Measurements from ENCODE around the gene NNT.

NNT gene

GRCh38 chr5:43622074-43622473 is 19.1 kb downstream of the NNT start:
- H3K4me3 ChIP-seq (ENCODE audit: low read depth, low read length): no peak overlapping the region
- TF ChIP-seq MAX (IDR thresholded peaks at IDR 0.05; ENCODE audit: low read depth, low read length) (no peak), MYC (IDR thresholded peaks at IDR 0.05; ENCODE audit: low read depth, low read length) (no peak), CTCF (IDR thresholded peaks at IDR 0.05; ENCODE audit: low read depth, low read length) (no peak), POLR2A (IDR thresholded peaks at IDR 0.05; ENCODE audit: extremely low read depth, insufficient read length) (no peak)
- no peak for DNase-seq (ENCODE audit: low read depth)

GRCh38 chr5:43623048-43623680 is 20.2 kb downstream of the NNT start:
- TF ChIP-seq MYC (IDR thresholded peaks at IDR 0.05; ENCODE audit: low read depth, low read length) (no peak), POLR2A (IDR thresholded peaks at IDR 0.05; ENCODE audit: extremely low read depth, insufficient read length) (no peak), CTCF (IDR thresholded peaks at IDR 0.05; ENCODE audit: low read depth, low read length) (no peak), MAX (IDR thresholded peaks at IDR 0.05; ENCODE audit: low read depth, low read length) (no peak)
- DNase-seq (ENCODE audit: low read depth): no peak
- H3K4me3 ChIP-seq (ENCODE audit: low read depth, low read length): no peak overlapping the region

GRCh38 chr5:43627028-43627427 is 24.0 kb downstream of the NNT start:
- no peak overlapping the region for H3K4me3 ChIP-seq (ENCODE audit: low read depth, low read length)
- TF ChIP-seq MYC (IDR thresholded peaks at IDR 0.05; ENCODE audit: low read depth, low read length) (no peak), CTCF (IDR thresholded peaks at IDR 0.05; ENCODE audit: low read depth, low read length) (peak; percentile 75)
- DNase-seq (ENCODE audit: low read depth): peak; percentile 78

GRCh38 chr5:43631182-43631910 is 28.4 kb downstream of the NNT start:
- DNase-seq (ENCODE audit: low read depth): peak; percentile 82
- no peak overlapping the region for H3K4me3 ChIP-seq (ENCODE audit: low read depth, low read length)
- TF ChIP-seq CTCF (IDR thresholded peaks at IDR 0.05; ENCODE audit: low read depth, low read length) (peak; percentile 71), MYC (IDR thresholded peaks at IDR 0.05; ENCODE audit: low read depth, low read length) (peak; percentile 96), MAX (IDR thresholded peaks at IDR 0.05; ENCODE audit: low read depth, low read length) (peak; percentile 94), POLR2A (IDR thresholded peaks at IDR 0.05; ENCODE audit: extremely low read depth, insufficient read length) (no peak)

- no peak for TF ChIP-seq MAX (IDR thresholded peaks at IDR 0.05; ENCODE audit: low read depth, low read length)
- TF ChIP-seq CTCF (IDR thresholded peaks at IDR 0.05; ENCODE audit: low read depth, low read length): no peak
- TF ChIP-seq POLR2A (IDR thresholded peaks at IDR 0.05; ENCODE audit: extremely low read depth, insufficient read length): no peak
- TF ChIP-seq MYC (IDR thresholded peaks at IDR 0.05; ENCODE audit: low read depth, low read length): no peak
- DNase-seq (ENCODE audit: low read depth): peak; percentile 34
Observed at GRCh38 chr5:43634621-43635020, 31.6 kb downstream of the NNT start.

More at GRCh38 chr5:43634621-43635020, 31.6 kb downstream of the NNT start:
- H3K4me3 ChIP-seq (ENCODE audit: low read depth, low read length): no peak overlapping the region

Measured in NB4 (cell line).